Pons (tissue), 1 donor: ENCODE measurements around the gene CALML3.

ENCODE experiments used
- DNase-seq: peaks from one replicate; pipeline ENCODE4 v3.0.0-alpha.2; 2016; ENCODE audit warnings: low spot score

CALML3 gene

GRCh38 chr10:5538892-5539651, 14.3 kb downstream of the CALML3 start:
- DNase-seq: no peak

GRCh38 chr10:5540080-5540479, 15.3 kb downstream of the CALML3 start:
- no peak for DNase-seq

DNA sequence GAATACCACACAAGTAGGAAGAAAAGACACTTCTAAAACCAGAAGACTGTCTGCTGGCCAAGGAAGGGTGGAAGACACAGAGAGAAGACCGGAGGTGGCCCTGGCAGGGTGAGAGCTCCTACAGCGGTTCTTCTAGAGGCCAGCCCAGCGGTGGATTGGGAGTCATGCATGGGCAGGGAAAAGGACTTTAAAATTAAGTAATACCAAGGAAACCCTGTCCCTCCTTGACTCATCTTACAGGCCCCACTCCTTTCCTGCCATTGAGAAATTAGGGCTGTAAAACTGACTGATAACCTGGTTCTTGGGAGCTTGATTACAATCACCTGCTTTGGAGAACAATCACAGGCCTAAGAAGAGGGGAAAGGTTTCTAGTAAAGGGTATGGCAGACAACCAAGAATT, 16.1 kb downstream of the CALML3 start:
- no peak for DNase-seq

GRCh38 chr10:5542100-5542499, 17.3 kb downstream of the CALML3 start:
- no peak for DNase-seq

- no peak for DNase-seq
Observed at GRCh38 chr10:5543623-5544022, 18.9 kb downstream of the CALML3 start.

DNA sequence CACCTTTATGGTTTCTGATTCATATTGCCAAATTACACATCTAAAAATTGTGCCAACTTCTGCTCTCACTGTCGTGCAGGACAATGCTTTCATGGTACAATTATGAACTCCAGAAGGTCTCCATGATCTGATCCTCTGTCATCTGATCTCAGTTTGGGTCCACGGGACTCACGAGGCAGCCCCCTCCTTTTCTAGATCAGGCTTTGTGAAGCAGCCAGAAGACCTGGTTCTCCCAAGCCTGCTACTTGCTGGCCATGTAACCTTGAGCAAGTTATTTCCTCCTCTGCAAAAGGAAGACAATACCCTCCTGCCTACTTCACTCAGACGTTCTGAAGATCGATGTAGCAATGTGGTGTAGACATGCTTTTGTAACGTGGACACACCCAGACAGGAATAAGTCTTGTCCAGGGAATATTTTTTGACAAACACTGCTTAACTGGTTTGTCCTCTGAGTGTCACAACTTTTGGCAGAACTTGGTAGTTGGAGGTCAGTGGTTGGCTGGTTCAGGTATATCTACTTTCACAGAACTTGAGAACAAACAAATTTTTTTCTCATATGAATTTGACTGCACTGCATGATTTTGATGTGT, 19.6 kb downstream of the CALML3 start:
- DNase-seq: no peak

DNA sequence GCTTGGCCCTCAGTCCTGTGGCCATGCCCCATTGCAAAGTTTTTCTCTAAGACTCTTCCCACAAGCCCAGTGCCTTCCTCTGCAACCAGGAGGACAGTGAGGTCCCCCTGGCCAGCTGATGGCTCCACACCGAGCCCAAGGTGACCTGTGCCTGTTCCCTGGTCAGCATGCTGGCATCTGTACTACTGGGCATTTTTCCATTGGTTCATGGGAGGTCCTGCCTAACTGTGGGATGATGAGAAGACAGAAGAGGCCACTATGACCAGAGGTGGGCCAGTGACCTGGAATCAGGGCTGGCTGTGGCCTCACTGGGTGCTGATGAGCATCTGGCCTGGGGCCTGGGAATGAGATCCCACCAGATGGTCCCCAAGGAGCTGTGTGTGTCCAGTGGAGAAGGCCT, 20.2 kb downstream of the CALML3 start:
- no peak for DNase-seq

DNA sequence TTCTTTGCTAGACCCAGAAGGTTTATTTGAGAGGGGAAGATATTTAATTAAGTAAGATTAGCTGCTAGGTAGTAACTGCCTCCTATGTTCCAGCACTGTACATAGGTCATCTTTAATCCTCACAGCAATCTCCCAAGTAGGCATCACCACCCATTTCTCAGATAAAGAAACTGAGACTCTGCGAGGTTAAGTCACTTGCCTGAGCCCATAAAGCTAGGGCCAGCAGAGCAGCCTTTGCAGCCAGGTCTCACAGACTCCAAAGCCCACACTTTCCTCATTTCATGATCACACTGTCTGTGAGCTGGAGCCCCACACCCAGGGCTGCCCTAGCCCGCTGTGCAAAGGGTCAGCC, 20.6 kb downstream of the CALML3 start:
- DNase-seq: no peak

GRCh38 chr10:5545778-5546710, 21.3 kb downstream of the CALML3 start:
- DNase-seq: peak; percentile 15

GRCh38 chr10:5546891-5547680, 22.3 kb downstream of the CALML3 start:
- DNase-seq: no peak

GRCh38 chr10:5547681-5547930, 22.8 kb downstream of the CALML3 start:
- no peak for DNase-seq

DNA sequence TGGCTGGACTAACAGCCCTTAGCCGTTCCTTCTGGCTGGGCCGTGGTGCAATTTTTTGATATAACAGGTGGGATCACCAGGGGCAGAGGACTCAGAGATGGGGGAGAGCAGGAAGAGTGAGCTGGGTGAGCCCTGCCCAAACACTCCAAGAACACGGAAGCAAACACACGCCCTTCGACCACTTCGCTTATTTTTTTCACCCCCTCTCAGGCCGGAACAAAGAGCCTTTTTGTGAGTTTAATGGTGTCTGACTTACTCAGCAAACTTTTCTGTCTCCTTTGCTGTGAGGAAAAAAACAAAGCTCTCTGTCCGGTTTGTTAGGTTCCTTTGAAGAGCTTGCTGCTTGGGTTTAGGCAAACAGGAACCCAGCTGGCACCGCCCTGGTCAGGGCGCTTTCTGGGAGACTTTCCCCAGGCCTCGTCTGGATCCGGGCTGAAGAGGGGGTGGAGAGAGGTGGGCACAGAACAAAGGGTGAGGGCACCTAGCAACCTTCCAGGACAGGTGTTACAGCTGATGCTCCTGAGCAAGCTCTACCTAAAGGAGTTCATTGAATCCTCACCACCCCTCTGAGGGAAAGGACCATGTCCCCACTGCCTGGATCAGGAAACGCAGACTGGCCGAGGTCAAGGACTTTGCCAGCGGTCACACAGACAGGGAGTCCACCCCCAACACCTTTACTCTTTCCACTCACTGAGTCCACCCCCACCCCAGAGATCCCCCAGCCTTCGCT, 23.3 kb downstream of the CALML3 start:
- peak; percentile 17 for DNase-seq

GRCh38 chr10:5549462-5550249, 24.9 kb downstream of the CALML3 start:
- DNase-seq: no peak

DNA sequence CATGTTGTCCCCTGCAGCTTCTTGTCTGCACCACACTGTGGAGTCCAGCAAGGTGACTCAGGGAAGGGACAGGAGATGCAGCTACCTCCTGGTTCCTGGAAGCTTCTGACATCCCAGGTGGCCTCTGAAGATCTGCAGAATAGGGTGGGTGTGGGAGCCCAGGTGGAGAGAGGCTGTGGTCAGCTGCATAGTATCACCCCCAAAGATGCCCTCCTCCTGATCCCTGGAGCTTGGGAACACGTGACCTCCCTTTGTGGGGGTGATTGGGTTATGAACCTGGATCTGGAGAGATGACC, 25.4 kb downstream of the CALML3 start:
- DNase-seq: no peak

GRCh38 chr10:5550621-5551530, 26.1 kb downstream of the CALML3 start:
- DNase-seq: no peak

GRCh38 chr10:5551531-5552375, 27.0 kb downstream of the CALML3 start:
- DNase-seq: no peak

GRCh38 chr10:5552376-5553321, 27.9 kb downstream of the CALML3 start:
- DNase-seq: no peak
